ENCODE measurements around the gene ARMH3. TPM values are rescaled to one million over a fixed set of nuclear protein-coding genes. Genes with fewer than 3 reads are reported as not detected.

ARMH3 gene
- total RNA-seq, 1 donor from 2014 or later: 28.8 TPM

DNA sequence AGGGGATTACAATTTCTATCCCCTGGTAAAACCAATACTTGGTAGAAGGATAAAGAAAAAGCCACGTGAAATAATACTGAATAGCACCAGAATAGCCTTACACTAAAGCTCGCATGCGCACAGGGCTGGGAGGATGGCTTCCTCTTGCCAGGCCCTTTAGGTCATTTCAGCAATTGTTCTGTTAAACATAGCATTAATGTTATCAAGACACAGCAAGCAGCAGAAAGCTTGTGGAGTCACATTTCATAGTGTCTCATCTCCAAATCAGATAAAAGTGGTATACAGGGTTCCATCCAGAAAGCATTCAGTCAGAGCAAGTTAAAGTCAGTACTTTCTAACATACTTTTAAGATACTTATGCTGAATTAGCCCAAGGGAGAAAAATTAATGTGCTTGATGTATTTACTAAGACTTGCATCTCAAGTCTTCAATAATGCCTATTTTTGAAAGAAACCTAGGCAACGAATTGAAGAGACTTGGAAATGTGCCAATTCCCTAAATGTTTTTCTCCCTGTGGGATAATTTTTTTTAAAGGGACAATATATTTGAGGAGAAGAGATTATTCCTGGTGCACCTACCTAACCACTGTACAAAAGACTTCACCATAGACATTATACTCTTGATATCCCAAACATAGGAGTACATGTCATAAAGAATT, 258.4 kb downstream of the ARMH3 start:
- Mint-ChIP-seq H3K4me3 (ENCODE audit: unreplicated experiment) (no peak overlapping the region), H3K9me3 (ENCODE audit: unreplicated experiment) (no peaks in the 10 kb centered on the region), H3K36me3 (ENCODE audit: unreplicated experiment) (peaks cover 74% of the 10 kb centered on the region), H3K27ac (ENCODE audit: unreplicated experiment) (no peak overlapping the region), H3K27me3 (ENCODE audit: unreplicated experiment) (no peaks in the 10 kb centered on the region), H3K4me1 (ENCODE audit: unreplicated experiment) (peaks cover 2% of the 10 kb centered on the region)
- TF ChIP-seq, protein P1, sequence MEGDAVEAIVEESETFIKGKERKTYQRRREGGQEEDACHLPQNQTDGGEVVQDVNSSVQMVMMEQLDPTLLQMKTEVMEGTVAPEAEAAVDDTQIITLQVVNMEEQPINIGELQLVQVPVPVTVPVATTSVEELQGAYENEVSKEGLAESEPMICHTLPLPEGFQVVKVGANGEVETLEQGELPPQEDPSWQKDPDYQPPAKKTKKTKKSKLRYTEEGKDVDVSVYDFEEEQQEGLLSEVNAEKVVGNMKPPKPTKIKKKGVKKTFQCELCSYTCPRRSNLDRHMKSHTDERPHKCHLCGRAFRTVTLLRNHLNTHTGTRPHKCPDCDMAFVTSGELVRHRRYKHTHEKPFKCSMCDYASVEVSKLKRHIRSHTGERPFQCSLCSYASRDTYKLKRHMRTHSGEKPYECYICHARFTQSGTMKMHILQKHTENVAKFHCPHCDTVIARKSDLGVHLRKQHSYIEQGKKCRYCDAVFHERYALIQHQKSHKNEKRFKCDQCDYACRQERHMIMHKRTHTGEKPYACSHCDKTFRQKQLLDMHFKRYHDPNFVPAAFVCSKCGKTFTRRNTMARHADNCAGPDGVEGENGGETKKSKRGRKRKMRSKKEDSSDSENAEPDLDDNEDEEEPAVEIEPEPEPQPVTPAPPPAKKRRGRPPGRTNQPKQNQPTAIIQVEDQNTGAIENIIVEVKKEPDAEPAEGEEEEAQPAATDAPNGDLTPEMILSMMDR (IDR thresholded peaks at IDR 0.05): no peak
- DNase-seq (ENCODE audit: extremely low spot score, unreplicated experiment): no peak

Other genes starting within 250 kb of the ARMH3 start
- gene OGA, start 237.7 kb downstream of the ARMH3 start, total RNA-seq: 113 and 127 TPM in 2 replicates
- 3.2 and 3.5 TPM in 2 replicates for gene KCNIP2, start 212.4 kb downstream of the ARMH3 start, total RNA-seq
- gene HPS6, start 9.2 kb upstream of the ARMH3 start, total RNA-seq: 21.5 and 22.2 TPM in 2 replicates
- gene LDB1, start 64.2 kb upstream of the ARMH3 start, total RNA-seq: 112 and 114 TPM in 2 replicates
- 40.7 and 42.0 TPM in 2 replicates for gene PPRC1, start 76.9 kb upstream of the ARMH3 start, total RNA-seq
- 46.0 and 48.2 TPM in 2 replicates for gene NOLC1, start 96.2 kb upstream of the ARMH3 start, total RNA-seq
- not detected in 2 replicates for gene ELOVL3, start 170.1 kb upstream of the ARMH3 start, total RNA-seq
- 0.31 TPM in 1 of 2 replicates, not detected in the other for gene PITX3, start 185.3 kb upstream of the ARMH3 start, total RNA-seq
- 58.7 and 59.9 TPM in 2 replicates for gene GBF1, start 189.4 kb upstream of the ARMH3 start, total RNA-seq